ENCODE measurements around the gene SEC14L1. TPM values are rescaled to one million over a fixed set of nuclear protein-coding genes. Genes with fewer than 3 reads are reported as not detected.
A peak's percentile ranks its signal among the peaks of the same experiment; 100 is the strongest.
"Not testable (repeated sequence)": the region's sequence is repeated elsewhere in the genome, so short reads cannot be mapped to it uniquely, and the experiment has no call there.

The SEC14L1 gene
- total RNA-seq, 1 donor from 2014 or later: 400 TPM

- DNase-seq (ENCODE audit: low read depth, low spot score): no peak
Observed at GRCh38 chr17:77115947-77116346, 24.8 kb upstream of the SEC14L1 start.

- DNase-seq (ENCODE audit: low read depth, low spot score): no peak
Observed at GRCh38 chr17:77116371-77116860, 24.4 kb upstream of the SEC14L1 start.

- no peak for DNase-seq (ENCODE audit: low read depth, low spot score)
Observed at GRCh38 chr17:77117415-77117814, 23.4 kb upstream of the SEC14L1 start.

DNA sequence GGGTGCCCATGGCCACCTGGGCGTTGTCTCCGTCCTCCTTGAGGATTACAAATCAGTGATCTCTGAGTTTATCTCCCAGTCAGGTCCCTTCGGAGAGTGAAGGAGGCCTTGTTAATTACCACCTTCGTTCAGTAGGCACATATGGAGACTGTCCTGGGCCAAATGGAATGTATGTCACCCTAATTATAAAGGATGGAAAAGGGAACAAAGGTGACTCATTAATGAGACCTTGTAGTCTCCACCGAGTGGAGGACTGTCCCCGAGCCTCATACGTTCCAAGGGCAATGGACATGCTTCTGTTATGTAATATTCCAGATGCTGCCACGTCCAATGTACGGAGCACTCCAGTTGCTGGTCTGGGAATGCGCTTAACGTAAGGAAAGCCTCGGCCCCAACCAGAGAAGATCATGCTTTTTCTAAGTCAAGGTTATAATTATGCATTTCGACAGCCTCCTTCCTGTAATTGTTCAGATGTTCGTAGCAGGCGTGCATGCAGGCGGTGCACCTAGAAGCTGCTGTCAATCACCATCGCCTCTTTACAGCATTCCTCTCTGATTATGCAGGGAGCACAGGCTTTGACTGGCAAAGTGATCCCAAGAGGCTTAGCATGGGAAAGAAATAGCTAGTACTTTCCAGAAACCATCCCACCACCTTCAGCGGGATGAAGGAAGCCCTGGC, 22.4 kb upstream of the SEC14L1 start:
- DNase-seq (ENCODE audit: low read depth, low spot score): peak; percentile 96

- DNase-seq (ENCODE audit: low read depth, low spot score): no peak
Observed at GRCh38 chr17:77119668-77120301, 21.0 kb upstream of the SEC14L1 start.

DNA sequence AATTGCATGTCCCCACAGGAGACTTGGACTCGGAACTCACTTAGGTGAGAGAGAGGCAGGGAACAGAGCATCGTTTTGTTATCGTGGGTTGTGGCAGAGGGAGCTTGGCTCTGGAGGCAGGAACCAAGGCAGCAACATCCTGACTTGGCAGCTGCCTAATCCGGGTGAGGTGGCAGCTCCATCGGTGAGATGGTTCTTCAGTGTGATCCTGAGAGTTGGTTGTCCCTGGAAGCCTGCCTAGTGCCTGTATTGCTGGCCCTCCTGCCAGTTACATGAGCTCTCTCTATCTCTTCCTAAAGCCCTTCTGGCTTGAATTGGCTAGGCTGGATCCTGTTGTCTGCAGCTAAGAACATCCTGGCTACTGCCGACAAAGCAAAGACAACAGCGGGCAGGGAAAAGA, 19.9 kb upstream of the SEC14L1 start:
- DNase-seq (ENCODE audit: low read depth, low spot score): no peak

DNA sequence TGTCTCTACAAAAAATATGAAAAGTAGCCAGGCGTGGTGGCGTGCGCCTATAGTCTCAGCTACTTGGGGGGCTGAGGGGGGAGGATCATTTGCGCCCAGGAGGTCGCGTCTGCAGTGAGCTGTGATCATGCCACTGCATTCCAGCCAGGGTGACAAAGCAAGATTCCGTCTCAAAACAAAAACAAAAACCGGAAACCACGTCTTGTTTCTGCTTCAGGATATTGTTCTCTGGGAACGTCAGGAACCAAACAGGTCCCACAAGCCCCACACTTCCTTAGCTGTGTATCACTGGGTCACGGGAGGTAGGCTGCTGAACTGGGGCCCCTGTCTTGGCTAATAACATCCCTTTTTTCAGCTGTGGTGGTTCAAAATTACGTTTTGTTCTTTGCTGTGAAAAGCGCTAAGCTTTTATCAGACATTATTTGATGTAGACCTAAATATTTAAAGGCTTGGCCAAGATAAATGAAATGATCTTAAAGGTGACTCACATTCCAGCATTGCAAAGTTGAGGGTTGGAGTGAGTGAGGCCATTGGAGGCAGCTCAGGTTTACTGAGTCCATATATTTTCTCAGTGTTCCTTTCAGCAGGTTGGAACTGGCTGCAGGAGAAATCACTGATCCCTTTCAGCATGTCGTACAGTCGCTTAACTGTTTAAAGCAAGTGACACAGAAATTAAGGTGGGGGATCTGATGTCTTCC, 16.4 kb upstream of the SEC14L1 start:
- DNase-seq (ENCODE audit: low read depth, low spot score): peak; percentile 99

DNA sequence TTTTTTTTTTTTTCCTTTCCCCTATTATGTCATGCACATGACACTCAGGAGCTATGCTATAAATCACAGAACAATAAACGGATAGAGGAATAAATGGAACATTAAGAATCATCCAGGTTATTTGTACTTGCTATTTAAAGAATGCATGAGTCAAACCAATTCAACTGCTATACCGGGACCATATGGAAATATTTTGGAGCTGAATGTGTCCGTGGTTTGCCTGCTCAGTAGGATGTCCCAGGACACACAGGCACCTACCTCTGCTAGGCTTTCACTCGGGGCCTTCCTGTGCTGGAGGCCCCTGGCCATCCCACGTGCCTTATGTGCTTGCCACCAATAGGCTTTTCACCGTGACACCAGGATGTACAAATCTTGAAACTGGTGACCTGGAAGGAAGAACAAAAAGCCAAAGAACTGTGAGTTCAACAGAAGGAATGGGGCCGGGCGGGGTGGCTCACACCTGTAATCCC, 15.3 kb upstream of the SEC14L1 start:
- peak; percentile 99 for DNase-seq (ENCODE audit: low read depth, low spot score)

DNA sequence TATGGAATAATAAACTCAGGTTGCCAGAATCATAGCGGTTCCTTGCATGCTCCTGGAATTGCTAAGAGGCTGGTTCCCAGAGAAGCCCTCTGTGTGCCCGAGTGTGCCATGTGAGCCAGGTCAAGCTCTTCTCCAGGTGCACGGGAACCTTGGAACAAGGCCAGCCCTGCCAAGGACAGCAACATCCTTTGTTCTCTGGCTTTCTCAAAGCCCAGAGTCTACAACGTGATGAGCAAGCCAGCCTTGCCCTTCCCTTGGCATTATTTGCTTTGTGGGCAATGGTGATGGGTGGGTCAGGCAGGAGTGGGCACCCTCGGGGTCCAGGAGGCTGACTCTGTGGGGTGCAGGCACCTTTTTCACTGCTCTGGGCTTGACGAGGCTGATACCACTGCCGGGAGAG, 14.2 kb upstream of the SEC14L1 start:
- DNase-seq (ENCODE audit: low read depth, low spot score): no peak

DNA sequence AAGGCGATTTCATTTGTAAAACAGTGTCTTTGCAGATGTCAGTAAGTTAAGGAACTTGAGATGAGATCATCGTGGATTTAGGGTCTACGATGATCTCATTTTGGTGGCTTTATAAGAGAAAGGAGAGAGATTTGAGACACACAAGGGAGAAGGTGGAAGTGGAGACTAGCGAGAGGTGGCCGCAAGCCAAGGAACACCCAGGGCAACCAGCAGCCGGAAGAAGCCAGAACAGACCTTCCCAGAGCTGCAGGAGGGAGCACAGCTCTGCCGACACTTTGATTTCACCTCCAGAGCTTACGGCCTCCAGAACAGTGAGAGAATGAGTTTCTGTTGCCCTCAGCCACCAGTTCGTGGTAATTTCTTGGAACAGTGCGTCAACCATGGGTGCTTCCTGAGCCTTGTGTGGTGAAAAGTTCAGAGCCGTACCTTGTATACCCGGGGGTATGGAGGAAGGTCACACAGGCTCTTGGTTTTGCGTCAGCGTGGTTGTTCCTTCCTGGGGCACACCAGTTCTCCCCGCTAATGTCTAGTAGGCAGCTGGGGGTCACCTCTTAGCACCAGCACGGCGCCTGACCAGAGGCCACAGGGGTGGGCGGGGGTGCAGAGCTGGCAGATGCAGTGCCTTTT, 12.9 kb upstream of the SEC14L1 start:
- no peak for DNase-seq (ENCODE audit: low read depth, low spot score)

- no peak for DNase-seq (ENCODE audit: low read depth, low spot score)
Observed at GRCh38 chr17:77128896-77129567, 11.7 kb upstream of the SEC14L1 start.

DNA sequence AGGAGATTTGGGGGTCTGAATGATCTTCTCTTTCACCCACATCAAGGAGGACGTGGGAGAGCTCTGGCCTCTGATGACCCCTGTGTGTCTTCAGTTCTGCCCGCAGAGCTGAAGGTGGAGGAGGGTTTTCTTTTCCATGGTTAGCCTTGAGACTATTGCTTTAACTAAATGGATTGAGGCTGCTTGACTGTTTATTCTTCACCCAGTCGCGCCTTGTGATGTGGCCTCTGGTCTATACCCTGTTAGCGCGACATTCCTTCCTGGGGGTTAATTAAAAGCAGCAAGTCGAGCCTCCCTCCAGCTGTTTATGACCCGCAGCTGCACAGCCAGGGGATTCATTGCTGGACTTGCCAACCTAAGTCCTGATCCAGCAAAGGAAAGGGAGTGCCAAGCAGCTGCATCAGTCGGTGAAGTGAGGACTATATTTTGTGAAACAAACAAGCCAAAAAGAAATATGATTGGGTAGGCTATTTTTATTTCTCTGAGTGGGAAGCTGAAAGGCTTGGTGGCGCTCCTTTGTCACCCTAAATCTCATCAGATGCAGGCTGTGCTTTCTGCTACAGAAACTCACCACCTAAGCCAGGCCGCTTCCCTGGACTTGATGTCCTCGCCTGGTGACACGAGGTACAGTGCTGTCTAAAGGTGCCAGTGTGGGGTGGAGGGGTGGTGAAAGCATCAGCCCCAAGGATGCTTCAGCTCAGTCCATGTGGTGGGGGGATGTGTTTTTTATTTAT, 11.0 kb upstream of the SEC14L1 start:
- DNase-seq (ENCODE audit: low read depth, low spot score): no peak

DNA sequence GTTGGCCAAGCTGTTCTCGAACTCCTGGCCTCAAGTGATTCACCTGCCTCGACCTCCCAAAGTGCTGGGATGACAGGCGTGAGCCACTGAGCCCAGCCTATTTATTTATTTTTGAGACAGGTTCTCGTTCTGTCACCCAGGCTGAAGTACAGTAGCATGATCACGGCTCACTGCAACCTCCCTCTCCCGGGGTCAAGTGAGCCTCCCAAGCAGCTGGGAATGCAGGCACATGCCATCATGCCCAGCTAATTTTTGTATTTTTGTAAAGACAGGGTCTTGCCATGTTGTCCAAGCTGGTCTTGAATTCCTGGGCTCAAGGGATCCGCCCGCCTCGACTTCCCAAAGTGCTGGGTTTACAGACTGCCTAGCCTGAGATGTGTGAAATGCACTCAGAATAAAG, 10.2 kb upstream of the SEC14L1 start:
- no peak for DNase-seq (ENCODE audit: low read depth, low spot score)

GRCh38 chr17:77131904-77132303, 8.9 kb upstream of the SEC14L1 start:
- no peak for DNase-seq (ENCODE audit: low read depth, low spot score)

GRCh38 chr17:77132411-77133086, 8.2 kb upstream of the SEC14L1 start:
- no peak for DNase-seq (ENCODE audit: low read depth, low spot score)

- no peak for DNase-seq (ENCODE audit: low read depth, low spot score)
Observed at GRCh38 chr17:77133087-77133638, 7.6 kb upstream of the SEC14L1 start.

- DNase-seq (ENCODE audit: low read depth, low spot score): no peak
Observed at GRCh38 chr17:77136420-77136767, 4.4 kb upstream of the SEC14L1 start.

DNA sequence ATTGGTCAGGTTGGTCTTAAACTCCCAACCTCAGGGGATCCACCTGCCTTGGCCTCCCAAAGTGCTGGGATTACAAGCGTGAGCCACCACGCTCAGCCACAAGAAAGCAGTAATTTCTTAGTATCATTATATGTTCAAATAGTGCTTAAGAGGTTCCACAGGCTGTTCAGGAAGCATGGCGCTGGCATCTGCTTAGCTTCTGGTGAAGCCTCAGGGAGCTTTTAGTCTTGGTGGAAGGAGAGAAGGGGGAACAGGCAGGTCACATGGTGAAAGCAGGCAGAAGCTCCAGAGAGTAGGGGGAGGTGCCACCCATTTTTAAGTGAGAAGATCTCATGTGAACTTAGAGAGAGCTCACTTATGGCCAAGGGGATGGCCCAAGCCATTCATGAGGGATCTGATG, 3.7 kb upstream of the SEC14L1 start:
- DNase-seq (ENCODE audit: low read depth, low spot score): no peak

GRCh38 chr17:77137886-77138285, 2.9 kb upstream of the SEC14L1 start:
- not testable (repeated sequence) for DNase-seq (ENCODE audit: low read depth, low spot score)

Measured in pulmonary artery endothelial cell (primary cell).